GM21825 (cell line): ENCODE measurements around the gene ZFYVE9.
"Not testable (repeated sequence)": the region's sequence is repeated elsewhere in the genome, so short reads cannot be mapped to it uniquely, and the experiment has no call there.

ENCODE experiments used
- ATAC-seq: cut with Tn5 transposase; IDR thresholded peaks from one replicate; pipeline ENCODE4 v1.9.1; 2021; ENCODE audit warnings: mild to moderate bottlenecking, moderate library complexity; ENCODE audit not compliant: unreplicated experiment

Gene ZFYVE9, protein sequence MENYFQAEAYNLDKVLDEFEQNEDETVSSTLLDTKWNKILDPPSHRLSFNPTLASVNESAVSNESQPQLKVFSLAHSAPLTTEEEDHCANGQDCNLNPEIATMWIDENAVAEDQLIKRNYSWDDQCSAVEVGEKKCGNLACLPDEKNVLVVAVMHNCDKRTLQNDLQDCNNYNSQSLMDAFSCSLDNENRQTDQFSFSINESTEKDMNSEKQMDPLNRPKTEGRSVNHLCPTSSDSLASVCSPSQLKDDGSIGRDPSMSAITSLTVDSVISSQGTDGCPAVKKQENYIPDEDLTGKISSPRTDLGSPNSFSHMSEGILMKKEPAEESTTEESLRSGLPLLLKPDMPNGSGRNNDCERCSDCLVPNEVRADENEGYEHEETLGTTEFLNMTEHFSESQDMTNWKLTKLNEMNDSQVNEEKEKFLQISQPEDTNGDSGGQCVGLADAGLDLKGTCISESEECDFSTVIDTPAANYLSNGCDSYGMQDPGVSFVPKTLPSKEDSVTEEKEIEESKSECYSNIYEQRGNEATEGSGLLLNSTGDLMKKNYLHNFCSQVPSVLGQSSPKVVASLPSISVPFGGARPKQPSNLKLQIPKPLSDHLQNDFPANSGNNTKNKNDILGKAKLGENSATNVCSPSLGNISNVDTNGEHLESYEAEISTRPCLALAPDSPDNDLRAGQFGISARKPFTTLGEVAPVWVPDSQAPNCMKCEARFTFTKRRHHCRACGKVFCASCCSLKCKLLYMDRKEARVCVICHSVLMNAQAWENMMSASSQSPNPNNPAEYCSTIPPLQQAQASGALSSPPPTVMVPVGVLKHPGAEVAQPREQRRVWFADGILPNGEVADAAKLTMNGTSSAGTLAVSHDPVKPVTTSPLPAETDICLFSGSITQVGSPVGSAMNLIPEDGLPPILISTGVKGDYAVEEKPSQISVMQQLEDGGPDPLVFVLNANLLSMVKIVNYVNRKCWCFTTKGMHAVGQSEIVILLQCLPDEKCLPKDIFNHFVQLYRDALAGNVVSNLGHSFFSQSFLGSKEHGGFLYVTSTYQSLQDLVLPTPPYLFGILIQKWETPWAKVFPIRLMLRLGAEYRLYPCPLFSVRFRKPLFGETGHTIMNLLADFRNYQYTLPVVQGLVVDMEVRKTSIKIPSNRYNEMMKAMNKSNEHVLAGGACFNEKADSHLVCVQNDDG (N-terminal part only)

DNA sequence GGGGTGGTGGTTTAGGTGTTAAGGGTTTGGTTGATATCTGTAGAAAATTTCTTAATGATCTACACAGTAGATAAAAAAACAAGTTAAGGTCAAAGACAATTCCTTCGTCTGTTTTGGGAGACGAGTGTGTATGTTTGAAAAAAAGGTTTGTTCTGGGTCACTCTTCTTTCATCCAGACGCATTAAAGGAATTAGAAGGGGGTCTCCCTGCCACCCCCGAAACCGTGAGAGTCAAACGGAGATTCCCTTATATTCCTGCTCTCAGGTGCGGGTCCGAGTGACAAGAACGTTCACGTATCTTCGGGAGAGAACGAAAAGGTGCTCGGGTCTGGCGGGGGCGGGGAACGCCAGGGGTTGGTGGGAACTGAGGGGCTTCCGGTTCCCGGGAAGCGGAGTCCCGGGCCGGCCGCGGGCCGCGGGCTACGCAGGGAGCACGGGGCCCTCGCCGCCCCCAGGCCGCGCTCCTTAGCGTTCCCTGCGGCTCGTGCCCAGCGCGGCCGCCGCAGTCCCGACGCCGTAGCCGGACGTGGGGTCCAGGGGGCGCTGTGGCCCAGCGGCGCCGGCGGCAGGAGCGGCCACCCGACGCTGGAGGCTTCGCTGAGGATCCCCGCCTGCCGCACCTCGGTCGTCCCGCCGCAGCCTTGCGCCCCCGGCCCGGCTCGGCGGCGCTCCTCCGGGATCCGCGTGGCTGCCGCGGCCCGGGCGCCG, at the start of gene ZFYVE9:
Gene ZFYVE9, plus strand, starts transcription at position 577 of the 707 bp plus-strand sequence. CDS start 91,118 bp downstream, outside the sequence.
- ATAC-seq, result peak; percentile 68

DNA sequence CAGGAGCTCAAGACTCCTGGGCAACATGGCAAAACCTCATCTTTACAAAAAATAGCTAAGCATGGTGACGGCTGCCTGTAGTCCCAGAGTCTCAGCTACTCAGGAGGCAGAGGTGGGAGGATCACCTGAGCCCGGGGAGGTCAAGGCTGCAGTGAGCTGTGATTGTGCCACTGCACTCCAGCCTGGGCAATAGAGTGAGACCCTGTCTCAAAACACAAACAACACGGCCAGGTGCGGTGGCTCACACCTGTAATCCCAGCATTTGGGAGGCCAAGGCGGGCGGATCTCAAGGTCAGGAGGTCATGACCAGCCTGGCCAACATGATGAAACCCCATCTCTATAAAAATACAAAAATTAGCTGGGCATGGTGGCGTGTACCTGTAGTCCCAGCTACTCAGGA, 47.6 kb upstream of the ZFYVE9 start:
- not testable (repeated sequence) for ATAC-seq

DNA sequence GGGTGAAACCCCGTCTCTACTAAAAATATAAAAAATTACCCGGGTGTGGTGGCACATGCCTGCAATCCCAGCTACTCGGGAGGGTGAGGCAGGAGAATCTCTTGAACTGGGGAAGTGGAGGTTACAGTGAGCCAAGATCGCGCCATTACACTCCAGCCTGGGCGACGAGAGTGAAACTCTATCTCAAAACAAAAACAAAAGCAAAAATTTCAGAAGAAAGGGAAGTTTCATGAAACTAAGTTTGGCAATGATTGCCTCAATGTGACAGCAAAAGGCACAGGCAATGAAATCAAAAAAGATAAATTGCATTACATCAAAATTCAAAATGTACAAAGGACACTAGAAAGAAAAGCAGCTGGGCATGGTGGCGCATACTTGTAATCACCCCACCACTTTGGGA, 45.7 kb upstream of the ZFYVE9 start:
- ATAC-seq, result no peak

GRCh38 chr1:52098139-52098871, 43.6 kb upstream of the ZFYVE9 start:
- no peak for ATAC-seq

- ATAC-seq, result peak; percentile 52
These were observed 39.4 kb upstream of the ZFYVE9 start for GRCh38 chr1:52102336-52103013.

DNA sequence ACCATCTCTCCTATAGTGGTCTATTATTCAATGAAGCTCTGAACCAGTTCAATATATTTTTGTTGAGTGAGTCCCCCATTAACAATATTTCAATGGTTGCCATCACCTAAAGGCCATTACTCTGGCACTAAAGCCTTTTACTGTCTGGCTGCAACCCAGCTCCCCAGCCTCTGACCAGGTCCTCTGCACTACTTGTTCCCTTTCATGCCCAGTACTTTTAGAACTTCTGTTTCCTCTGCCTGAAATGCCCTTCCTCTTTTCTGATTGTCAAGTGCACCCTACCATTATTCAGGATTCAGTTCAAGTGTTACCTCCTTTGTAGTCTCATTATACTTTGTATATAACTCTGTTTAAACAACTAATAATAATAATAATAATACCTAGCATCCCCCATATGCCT, 30.4 kb upstream of the ZFYVE9 start:
- ATAC-seq, result no peak

GRCh38 chr1:52112489-52112888, 29.4 kb upstream of the ZFYVE9 start:
- ATAC-seq, result no peak

DNA sequence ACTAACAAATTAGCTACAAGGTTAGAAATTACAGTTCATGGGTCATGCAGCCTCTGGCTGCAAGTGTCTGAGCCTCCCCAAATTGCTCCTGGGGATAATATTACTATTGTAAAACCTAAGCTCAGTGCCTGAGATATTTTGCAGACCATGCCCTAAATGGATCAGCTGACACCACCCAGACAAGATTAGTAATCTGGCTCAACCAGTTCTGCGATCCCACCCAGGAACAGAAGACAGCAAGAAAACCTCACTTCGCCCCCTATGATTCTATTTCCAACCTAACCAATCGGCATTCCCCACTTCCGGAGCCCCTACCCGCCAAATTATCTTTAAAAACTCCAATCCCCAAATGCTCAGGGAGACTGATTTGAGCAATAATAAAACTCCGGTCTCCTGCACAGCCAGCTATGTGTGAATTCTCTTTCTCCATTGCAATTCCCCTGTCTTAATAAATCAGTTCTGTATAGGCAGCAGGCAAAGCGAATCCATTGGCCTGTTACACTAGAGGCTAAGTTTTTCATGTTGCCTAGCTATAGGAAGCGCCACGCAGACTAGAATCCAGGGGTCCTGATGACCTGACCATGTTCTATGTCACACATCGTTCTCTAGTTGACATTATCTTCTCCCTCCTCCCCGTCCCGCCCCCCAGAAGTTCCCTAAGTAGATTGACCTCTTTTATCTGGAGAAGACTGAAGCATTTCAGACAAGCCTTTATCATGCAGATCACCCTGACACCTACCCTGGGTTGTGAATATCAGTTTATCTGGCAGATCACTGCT, 22.4 kb upstream of the ZFYVE9 start:
- no peak for ATAC-seq

DNA sequence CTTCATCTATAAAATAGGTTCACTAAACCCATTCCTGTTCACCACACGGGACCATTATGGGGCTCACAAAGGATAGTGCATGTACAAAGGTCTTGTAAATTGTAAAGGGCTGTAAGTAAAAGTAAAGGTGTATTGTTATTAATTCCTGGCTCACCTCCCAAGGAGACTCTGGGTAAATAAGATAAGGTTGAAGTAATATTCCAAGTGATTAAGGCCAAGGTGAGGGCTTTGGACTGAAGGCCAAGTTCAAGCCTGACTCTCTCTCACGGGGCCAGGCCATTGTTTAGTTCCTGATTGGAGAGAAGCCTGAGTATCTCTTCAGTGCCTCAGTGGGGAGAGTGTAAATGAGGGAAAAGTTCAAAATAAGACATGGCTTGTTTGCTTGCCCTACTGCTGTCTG, 19.5 kb upstream of the ZFYVE9 start:
- no peak for ATAC-seq

DNA sequence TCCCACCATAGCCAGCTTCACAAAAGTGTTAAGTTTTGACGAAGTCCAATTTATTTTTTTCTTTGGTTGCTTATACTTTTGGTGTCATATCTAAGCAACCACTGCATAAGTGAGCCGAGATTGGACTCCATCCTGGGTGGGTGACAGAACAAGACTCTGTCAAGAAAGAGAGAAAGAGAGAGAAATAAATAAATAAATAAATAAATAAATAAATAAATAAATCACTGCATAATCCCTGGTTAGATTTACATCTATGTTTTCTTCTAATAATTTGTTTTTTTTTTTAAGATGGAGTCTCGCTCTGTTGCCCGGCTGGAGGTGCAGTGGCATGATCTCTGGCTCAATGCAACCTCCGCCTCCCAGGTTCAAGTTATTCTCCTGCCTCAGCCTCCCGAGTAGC, 18.3 kb upstream of the ZFYVE9 start:
- ATAC-seq, result no peak

DNA sequence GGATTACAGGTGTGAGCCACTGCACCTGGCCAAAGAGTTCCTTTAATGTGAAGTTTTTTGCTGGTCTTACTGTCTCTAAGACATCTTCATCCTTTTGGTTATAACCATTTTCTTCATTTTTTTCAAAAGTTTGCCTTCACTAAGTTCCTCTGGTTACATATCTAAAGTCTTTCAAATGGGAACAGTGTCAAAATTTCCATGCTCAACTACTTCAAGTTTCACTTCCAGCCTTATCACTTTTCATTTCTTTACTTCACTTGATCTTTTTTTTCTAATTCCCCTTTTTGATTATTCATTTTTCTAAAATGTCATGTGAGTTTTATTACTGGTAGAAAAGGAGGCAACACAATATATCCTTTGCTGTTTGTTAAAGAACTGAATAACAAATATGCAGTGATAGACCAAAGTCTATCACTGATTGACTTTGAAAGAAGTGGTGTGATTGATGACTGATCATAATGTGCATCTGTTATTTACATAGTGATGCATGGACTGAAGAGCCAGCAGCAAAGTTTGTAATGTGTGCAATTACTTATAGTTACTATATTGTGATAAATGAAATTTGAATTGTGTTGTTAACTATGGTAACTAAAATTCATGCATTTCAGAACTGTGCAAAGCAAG, 16.0 kb upstream of the ZFYVE9 start:
- ATAC-seq, result no peak

- peak; percentile 49 for ATAC-seq
These were observed 14.4 kb upstream of the ZFYVE9 start for GRCh38 chr1:52127181-52128180.

GRCh38 chr1:52139817-52140540, 1.9 kb upstream of the ZFYVE9 start:
- ATAC-seq, result peak; percentile 54

GRCh38 chr1:52140633-52141512, 1.0 kb upstream of the ZFYVE9 start:
- ATAC-seq, result no peak
